Measurements from ENCODE around the gene RHBDD1.
A peak's percentile ranks its signal among the peaks of the same experiment; 100 is the strongest.

RHBDD1 gene

DNA sequence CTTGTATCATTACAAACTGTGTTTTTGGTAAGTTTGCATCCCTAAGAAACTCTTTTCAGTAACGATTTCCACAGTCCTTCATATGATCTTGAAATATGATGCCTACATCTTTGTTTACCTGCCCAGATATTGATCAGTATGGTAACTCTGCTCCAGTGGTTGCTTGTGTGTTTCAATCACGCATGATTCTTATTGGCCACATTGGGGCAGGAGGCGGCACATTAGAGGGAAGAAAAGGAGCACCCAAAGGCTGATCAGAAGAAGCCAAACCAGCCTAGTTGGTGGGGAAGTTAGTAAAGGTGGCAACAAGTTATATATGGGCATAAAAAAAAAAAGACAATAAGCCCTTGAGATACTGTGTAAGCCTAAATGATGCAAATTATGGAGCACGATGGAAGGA lies 158.9 kb downstream of the RHBDD1 start:
- no peak for DNase-seq

DNA sequence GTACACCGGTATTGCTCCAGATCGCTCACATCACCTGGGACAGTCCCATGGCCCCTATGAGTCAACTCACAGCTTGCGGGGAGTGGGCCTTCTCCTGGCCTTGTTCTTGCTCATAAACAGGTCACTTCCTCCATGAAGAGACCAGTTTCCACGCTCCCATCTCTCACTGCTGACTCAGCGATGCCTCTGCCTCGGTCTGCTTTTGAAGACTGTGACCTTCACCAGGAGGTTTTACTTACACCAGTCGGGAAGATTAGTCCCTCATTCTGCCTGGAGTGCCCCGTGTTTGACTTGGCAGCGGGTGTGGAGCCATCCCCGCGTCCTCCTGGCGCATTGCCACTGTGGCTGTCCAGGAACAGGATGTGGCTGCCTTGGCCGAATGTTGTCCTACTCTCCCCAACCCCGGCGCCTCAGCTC lies 159.8 kb downstream of the RHBDD1 start:
- peak; percentile 70 for DNase-seq

DNA sequence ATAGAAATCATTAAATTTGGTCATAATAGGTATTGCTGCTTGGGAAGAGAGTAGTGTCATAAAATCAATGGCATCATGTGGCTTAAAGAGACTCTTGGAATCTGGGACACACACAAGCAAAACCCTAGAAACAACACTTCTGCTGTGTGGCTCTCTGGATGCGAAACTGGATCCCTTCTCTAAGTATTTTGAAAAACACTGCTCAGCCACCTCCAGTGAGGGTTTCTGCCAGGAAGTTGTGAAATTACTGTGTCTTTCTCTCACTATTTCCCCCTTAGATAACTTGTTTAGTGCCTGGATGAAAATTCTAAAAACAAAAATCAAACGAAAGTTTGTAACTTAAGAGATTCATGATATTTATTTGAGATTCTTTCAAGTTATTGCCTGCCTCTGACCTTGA lies 163.8 kb downstream of the RHBDD1 start:
- no peak for DNase-seq

DNA sequence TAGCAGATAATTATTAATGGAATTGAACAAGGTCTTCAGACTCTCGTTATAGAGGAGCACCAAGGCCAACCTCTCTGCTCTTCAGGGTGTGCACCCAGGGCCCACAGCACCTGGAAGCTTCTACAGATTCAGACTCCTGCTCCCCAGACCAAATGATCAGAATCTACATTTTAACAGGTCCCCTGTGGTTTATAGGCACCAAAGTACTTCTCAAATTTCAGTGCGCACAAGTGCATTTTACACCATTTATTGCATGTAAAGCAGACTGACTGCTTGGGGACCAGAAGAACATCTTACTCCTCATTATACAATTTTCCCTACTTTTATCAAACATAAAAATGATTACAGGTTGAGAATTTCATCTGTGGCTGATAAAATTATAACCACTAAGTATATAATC lies 164.3 kb downstream of the RHBDD1 start:
- no peak for DNase-seq

DNA sequence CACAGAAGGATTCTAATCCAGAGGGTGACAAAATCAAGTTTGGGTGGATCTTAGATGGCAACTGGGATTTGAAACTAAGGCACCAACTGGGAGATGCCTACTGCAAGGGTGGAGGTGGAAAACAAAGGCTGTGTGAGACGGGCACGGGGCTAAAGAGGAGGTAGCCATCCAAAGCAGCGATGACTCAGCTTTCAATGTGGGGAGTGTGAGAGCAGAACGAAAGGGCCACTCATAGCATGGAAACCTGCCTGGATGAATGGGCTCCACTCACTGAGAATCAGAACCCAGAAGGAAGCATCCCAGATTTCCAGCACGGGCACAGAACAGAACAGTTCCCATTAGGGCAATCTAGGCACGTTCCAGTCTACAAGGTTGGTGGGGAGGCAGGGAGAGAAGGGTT lies 168.6 kb downstream of the RHBDD1 start:
- DNase-seq: peak; percentile 4

DNA sequence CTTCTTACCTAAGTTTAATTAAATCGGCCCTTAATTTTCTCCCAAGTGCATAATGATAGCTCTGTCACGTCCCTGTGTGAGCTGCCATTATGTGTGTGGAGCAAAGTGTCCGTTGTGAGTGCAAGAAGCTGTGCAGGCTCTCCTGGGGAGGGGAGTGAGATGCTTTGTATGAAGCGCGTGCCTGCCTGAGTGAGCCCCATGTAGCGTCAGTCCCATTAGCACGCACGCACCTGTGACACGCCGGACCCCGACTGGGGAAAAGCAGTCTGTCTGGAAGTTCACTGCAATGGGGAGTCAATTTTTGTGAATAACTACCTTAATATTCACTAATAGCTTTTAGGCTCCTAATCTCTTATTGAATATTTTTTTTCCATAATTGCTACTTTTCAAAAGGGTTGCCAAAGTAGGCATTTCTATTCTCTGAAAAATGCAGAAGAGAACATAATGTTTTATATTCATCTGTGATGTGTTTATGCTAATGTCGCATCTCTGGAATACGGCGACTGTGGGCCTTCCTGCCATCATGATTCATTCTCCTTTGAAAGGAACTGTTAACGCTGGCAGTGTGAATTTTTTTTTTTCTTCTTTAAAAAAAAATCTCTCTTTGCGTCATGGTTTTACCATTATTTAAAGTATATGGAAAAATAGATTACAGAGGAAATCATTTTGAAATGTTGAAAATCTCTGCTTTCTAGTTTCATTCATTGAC lies 170.5 kb downstream of the RHBDD1 start:
- no peak for DNase-seq

DNA sequence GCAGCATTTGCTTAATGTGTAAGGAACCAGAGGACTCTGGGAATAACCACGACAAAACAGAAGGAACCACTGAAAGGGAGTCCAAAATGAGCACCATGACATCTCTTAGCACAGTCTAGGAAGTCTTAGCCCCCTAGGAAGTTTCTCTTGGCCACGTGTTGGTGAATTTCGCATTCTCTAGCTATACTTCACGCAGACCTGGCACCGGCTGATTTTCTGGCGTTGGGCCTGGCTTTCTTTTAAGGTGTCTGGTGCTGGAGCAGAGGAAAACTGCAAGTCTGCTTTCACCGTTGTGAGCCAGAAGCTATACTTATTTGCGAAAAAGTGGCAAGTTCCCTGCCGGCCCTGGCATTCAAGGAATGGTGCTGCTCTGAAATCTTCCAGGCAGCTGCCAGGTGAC lies 171.3 kb downstream of the RHBDD1 start:
- no peak for DNase-seq

DNA sequence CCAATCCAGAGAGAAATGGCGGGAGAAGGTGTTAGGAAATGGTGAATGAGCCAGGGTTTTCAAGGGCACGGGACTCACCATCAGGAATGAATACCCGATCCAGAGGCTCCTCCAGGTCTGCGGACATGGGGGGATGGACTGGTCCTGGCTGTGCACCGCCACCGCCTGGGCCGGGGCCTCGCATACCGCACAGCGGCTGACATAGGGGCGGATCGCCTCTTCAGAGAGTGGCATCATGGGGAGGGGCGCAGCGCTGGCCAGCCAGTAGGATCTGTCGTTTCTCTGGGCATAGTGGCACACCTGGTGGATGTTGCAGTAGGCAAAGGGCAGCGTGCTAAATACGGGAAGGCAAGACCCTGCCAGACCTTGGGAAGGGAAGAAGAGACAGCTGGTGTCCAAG lies 172.1 kb downstream of the RHBDD1 start:
- DNase-seq: no peak

DNA sequence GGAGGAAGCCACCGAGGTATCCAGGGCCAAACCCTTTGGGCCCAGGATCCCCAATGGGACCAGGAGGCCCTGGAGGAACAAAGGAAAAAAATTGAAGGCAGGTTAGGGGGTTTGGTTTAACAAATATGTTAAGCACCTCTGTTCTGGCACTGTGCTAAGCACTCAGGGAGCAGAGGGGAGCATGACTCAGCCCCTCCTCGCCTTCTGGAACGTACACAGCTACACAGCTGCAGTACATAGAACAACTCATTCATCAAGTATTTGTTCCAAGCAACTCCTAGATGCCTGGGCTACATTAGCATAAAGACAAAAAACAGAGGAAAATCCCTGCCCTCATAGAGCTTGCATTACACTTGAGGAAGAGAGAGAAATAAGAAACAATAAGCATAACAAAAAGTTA lies 174.6 kb downstream of the RHBDD1 start:
- DNase-seq: no peak

DNA sequence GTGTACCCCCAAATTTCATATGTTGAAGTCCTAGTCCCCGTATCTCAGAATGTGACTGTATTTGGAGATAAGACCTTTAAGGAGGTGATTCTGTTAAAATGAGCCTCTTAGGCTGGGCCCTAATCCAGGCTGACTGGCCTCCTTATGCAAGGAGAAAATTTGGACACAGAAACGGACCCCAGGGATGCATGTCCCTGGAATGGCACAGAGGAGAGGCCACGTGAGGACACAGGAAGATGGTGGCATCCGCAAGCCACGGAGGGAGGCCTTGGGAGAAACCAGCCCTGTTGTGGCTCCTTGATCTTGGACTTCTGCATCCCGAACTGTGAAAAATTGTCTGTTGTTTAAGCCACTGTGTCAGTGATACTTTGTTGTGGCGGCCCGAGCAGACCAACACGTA lies 177.5 kb downstream of the RHBDD1 start:
- no peak for DNase-seq

DNA sequence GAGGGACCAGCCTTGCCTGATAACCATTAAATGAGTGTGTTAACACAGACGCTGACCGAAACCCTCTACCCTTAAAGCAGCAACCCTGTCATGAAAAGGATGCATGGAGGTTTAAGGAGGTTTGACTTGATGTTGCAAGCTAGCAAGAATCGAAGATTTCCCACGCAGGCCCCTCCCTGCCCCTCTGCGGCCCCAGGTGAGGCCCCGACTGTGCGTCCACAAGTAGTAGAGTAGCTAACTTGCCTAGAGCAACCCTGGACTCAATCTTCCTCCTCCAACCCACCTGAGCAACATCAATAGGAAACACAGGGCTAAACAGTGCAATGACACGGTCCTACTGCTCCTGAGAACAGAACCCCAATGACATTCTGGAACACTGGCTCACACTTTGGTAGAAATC lies 178.0 kb downstream of the RHBDD1 start:
- no peak for DNase-seq

DNA sequence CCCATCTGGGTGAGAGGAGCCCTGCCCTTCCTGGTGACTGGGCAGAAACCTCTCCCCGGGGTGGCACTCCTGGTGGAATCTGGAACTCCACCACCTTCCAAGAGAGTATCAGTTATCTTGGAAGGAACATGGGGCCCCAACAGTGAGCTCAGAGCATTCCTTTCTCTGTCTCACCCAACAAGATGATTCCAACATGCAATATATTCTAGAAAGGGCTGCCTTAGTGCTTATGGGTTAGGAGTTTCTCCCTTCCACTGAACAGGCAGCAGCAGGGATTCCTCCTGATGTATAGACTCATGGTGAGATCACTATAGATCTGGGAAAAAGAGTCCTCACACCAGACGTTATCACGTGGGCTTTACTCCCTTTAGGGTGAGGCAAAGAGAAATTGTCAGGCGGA lies 181.0 kb downstream of the RHBDD1 start:
- no peak for DNase-seq

DNA sequence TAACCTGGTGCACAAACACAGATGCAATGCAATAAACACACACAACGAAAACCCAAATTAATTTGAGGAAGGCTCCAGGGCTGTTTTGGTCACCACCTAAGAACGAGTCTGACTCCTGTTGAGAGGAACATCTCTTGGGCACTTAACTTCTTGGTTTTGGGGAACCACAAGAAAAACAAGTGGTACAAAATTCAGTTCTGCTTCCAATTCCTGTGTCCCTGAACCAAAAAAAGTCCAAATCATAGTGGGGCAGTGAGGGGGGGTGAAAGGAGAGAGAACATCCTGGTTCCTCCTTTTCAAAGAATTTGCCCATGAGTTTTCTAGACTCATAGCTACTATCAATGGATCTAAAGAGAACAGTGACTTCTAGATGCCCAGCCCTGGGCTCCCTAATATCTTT lies 184.6 kb downstream of the RHBDD1 start:
- no peak for DNase-seq

DNA sequence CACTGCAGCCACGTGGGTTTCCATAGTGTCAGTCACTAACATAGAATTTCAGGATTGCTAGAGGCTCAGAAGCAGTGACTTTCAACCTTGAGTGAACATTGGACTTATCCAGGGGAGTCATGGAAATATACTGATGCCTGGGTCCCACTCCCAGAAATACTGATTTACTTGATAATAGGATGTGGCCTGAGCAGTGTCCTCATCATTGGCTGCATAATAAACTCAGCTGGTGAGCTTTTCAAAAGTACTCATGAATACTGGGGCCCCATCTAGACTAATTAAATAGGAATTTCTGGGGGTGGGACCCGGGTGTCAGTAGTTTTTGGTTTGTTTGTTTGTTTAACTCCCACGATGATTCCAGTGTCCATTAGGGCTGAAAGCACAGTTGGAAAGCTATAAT lies 186.8 kb downstream of the RHBDD1 start:
- DNase-seq: no peak

DNA sequence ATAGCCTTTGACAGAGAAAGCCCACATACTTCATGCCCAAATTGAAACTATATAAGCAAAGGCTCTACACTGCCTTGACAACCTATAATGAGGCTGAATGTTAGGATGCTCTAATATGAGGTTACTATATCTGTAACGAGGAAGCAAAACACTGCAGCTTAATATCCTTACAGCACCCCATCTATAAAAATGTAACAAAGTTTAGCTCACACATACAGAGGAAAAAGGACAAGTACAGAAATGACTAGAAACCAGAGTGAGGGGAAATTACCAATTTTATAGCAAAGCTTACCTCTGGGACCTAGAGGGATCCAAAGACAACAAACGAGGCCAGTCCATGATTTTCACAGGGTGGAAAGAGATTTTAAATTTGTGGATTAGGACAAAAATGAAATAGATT lies 189.7 kb downstream of the RHBDD1 start:
- no peak for DNase-seq

DNA sequence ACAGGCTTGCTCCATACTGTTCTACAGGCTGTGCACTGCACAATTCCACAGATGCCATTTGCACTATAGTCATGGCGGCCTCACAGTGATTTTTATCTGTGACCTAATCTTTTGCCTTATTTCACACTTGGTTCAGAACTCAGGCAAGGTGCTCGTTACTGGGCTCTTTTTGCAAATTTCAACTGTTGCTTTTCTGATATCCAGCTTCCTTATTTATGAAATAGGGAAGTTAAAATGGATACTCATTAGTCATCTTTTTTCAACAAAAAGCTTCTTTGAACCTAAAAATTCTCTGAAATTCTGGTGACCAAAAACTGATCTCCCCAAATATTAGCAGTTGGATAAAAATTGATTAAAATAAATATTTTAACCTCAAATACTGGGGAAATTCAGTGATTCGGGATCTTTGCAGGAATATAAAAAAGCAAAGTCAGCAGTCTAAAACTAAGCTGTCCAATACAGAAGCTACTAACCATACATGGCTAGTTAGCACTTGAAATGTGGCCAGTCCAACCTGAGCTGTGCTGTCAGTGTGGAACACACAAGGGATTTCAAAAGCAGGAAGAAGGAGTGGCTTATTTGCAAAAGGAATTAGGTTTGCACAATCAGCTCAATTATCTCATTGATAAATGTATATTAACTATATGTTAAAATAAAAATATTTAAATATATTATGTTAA lies 193.7 kb downstream of the RHBDD1 start:
- DNase-seq: no peak

DNA sequence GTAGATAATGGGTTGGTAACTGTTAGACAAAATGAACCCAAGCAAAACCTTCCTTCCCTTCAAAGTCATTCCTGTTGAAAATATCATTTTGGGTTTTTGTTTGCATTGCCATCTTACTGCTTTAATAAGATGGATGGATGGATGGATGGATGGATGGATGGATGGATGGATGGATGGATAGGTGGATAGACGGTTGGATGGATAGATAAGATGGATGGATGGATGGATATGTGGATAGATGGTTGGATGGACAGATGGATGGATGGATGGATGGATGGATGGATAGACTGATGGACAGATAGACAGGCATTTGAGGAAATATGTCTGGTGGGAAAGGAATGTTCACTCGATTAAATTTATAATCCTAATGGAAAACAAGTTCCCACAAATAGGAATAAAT lies 194.9 kb downstream of the RHBDD1 start:
- DNase-seq: no peak

DNA sequence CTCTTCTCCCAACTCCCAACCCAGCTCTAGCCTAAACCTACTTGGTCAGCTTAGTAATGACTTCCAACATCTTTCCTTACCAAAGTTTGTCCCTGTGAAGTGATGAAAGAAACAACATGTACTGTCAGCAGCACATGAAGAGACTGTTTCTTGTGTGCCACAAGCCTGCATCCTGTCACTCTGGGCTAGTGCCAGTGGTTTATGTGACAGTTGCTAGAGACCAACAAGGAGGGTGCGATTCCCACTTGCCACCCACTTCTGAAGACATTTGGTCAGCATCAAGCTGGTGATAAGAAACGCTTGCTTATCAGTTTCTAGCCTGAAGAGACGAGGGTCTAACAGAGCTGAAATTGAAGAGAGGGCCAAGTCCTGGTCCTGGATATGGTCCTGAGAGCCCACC lies 195.5 kb downstream of the RHBDD1 start:
- no peak for DNase-seq

DNA sequence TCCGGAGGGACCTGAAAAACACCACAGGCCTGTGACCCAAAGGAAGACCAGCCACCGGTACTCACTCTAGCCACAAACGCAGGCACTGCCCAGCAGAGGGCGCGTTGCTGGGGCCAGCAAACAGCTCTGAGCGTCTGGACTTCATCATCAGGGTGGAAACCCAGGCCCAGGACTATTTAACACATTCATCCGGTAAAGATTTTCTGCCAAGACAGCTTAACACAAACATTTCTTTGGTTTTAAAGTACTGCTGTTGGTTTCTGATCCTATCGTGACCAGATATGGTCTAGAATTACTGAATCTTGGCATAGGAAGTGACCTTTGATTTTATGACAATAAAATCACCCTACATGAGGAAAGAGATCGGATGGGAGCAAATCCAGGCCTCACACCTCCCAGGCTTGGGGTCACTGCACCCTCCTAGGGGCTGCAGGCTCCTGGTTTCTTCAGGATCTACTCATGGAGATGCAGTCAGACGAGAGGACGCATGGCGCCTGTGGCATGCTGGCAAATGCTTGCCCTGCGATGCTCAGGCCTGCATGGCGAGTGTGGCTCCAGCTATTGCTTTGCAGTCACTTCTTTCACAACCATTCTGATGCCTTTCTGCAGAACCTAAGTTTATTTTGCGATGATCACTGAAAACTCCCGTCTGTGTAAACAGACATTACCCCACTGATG lies 197.8 kb downstream of the RHBDD1 start:
- peak; percentile 72 for DNase-seq

DNA sequence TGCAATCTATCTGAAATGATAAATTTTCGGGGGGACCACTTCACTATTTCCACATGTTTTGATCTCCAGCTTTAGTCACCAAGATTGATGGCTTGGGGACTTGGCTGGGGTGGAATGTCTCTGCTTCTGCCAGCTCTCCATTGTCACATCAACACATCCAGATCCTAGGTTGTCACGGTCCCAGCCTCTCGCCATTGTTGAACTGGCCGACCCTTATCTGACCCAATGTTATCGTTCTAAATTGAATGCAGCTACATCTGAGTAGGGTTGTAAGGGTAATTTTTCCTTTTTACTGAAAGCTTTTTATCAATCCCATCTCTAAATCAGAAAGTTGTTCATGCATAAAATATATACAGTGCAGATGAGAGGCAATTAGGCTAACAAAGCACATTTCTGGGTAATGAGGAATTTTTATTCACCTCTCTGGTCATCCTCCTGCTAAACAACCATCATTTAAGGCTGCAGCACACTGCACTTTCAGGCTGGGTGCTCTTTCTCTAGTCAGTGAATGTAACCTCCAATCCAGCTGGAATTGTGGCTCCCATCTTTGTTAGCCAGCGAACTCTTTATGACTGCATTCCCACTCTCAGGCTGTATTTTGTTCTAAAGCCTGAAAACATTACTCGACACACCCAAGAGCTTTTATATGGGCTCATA lies 200.0 kb downstream of the RHBDD1 start:
- no peak for DNase-seq

DNA sequence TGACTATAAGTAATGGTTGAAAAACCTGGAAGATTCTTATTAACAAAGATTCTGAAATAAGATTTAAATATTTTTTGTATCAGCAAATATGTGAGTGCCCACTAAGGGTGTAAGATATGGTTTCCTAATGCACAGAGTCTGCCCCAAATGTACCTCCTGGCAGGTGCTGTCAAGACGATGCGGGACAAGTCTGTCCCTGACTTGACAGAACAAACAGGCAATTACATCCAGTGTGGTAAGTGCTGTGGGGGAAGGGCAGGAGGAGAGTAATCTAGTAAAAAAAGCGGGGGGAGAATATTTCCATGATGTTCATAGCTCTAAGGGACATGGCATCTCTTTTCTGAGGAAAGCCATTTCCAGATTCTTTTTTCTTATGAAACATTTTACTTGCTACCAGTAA lies 200.7 kb downstream of the RHBDD1 start:
- peak; percentile 3 for DNase-seq

DNA sequence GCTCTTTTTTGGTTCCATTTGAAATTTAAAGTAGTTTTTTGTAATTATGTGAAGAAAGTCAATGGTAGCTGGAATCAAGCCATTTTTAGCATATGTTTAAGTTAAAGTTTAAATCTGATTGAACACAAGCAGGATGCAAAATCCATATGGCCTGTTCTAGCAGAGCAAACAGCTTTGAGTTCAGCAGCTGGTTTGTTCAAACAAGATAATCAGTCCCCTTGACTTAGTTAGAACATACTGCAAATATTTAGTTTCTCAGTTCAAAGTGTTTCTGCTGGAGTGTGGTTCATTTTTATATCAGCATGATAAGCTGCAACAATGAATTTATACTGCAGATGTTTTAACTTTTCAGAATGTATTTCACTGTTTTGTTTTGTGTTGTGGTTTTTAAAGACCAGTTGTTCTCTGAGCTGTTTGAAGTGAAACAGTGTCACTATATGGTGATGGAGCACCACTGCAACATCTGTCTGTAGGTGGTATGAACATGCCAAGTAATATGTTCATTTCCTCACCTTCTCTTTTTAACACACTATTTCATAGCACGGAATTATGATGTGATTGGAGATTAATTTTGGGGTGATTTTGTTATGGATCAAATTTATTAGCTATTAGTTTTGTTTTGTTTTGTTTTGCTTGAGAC lies 202.8 kb downstream of the RHBDD1 start:
- peak; percentile 76 for DNase-seq

DNA sequence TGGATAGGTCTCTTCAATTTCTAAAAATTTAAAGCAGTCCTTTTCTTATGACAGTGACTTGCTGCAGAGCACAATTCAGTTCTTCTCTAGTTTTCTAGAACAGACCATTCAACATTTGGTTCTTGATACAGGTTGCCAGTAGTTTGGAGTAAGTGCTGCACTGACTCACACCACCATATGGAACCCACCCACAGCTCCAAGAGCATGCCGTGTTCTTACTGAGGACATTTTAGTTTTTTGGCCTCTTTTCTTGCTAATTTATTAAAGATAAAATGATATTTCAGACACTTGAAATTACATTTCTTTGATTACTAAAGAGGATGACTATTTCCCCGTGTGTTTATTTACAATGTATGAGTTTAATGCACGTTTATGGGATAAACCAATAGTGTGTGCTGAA lies 208.1 kb downstream of the RHBDD1 start:
- no peak for DNase-seq
